Neural progenitor cell (in vitro differentiated cells): ENCODE measurements around the gene LIPT1. TPM values are rescaled to one million over a fixed set of nuclear protein-coding genes. Genes with fewer than 3 reads are reported as not detected.

Experiments
- DNase-seq: peaks from one replicate; pipeline ENCODE4 v3.0.0-alpha.2; 2016; ENCODE audit warnings: low spot score
- H2AFZ ChIP-seq: fragments of 200-600 bp; sonication (generic); replicated peaks from 2 replicates; pipeline ENCODE4 v1.6.1; 2016; ENCODE audit warnings: antibody characterized with exemption
- H3F3A ChIP-seq: fragments of 200-600 bp; sonication (generic); 2 replicates; pipeline ENCODE4 v1.6.1; 2016; ENCODE audit warnings: antibody characterized with exemption, low read depth
- H3K27ac ChIP-seq: fragments of 200-600 bp; sonication (generic); 2 replicates; pipeline ENCODE4 v1.5.1; 2016; ENCODE audit warnings: mild to moderate bottlenecking
- H3K27me3 ChIP-seq: fragments of 200-600 bp; sonication (generic); 2 replicates; pipeline ENCODE4 v1.6.1; 2016; ENCODE audit warnings: mild to moderate bottlenecking, moderate library complexity
- H3K36me3 ChIP-seq: fragments of 200-600 bp; sonication (generic); 2 replicates; pipeline ENCODE4 v1.5.1; 2016
- H3K4me1 ChIP-seq: fragments of 200-600 bp; sonication (generic); 2 replicates; pipeline ENCODE4 v1.6.1; 2016; ENCODE audit warnings: mixed run types
- H3K4me2 ChIP-seq: fragments of 200-600 bp; sonication (generic); 2 replicates; pipeline ENCODE4 v1.6.1; 2016
- H3K4me3 ChIP-seq: fragments of 200-600 bp; sonication (generic); 2 replicates; pipeline ENCODE4 v1.5.1; 2016
- H3K79me2 ChIP-seq: fragments of 200-600 bp; sonication (generic); 2 replicates; pipeline ENCODE4 v1.6.1; 2016; ENCODE audit warnings: low read depth
- H3K9ac ChIP-seq: fragments of 200-600 bp; sonication (generic); 2 replicates; pipeline ENCODE4 v1.6.1; 2016
- H3K9me3 ChIP-seq: fragments of 200-600 bp; sonication (generic); 2 replicates; pipeline ENCODE4 v1.5.1; 2016; ENCODE audit warnings: low read depth
- H4K20me1 ChIP-seq: fragments of 200-600 bp; sonication (generic); 2 replicates; pipeline ENCODE4 v1.6.1; 2016; ENCODE audit warnings: low read depth
- H3K27ac Mint-ChIP-seq: 3 replicates; pipeline ENCODE4 v1.8.0; 2021; ENCODE audit warnings: mixed read lengths
- H3K27me3 Mint-ChIP-seq: 2 replicates; pipeline ENCODE4 v1.8.0; 2022; ENCODE audit warnings: low read depth, mild to moderate bottlenecking, inconsistent platforms, moderate library complexity, mixed read lengths; ENCODE audit not compliant: insufficient read depth
- H3K36me3 Mint-ChIP-seq: 3 replicates; pipeline ENCODE4 v1.8.0; 2021; ENCODE audit warnings: mixed read lengths
- H3K4me1 Mint-ChIP-seq: 3 replicates; pipeline ENCODE4 v1.8.0; 2021; ENCODE audit warnings: mixed read lengths
- H3K4me3 Mint-ChIP-seq: 3 replicates; pipeline ENCODE4 v1.8.0; 2021; ENCODE audit warnings: mild to moderate bottlenecking, moderate library complexity, mixed read lengths
- H3K9me3 Mint-ChIP-seq: 3 replicates; pipeline ENCODE4 v1.8.0; 2020; ENCODE audit warnings: mixed read lengths
- CTCF ChIP-seq: fragments of 200-600 bp; sonication (generic); IDR thresholded peaks from 2 replicates; pipeline ENCODE4 v1.5.1; 2017; ENCODE audit warnings: antibody characterized with exemption, mild to moderate bottlenecking
- EZH2 ChIP-seq: fragments of 200-600 bp; sonication (generic); IDR thresholded peaks from 2 replicates; pipeline ENCODE4 v1.6.1; 2017; ENCODE audit warnings: antibody characterized with exemption, mild to moderate bottlenecking, moderate library complexity
- EZH2phosphoT487 ChIP-seq: fragments of 200-600 bp; sonication (generic); IDR thresholded peaks from 2 replicates; pipeline ENCODE4 v1.6.1; 2017; ENCODE audit warnings: antibody characterized with exemption
- small RNA-seq: library from RNA; depleted of rRNA; stranded (forward); fragments of <200 nt; gene quantifications from one replicate; pipeline ENCODE3, GENCODE V24; 2015
- total RNA-seq: library from RNA; depleted of rRNA; stranded (reverse); fragments of >200 nt; gene quantifications from 2 replicates; pipeline ENCODE4 v1.2.3, GENCODE V29; 2015; ENCODE audit warnings: low replicate concordance

LIPT1 gene
- total RNA-seq, 1 donor from 2014 or later, result 9.6 TPM

- Mint-ChIP-seq H3K36me3 (peaks cover 19% of the 10 kb centered on the region), H3K9me3 (peaks cover 16% of the 10 kb centered on the region)
Measured at GRCh38 chr2:99205491-99205890, 50.7 kb downstream of the LIPT1 start.

More at GRCh38 chr2:99205491-99205890, 50.7 kb downstream of the LIPT1 start:
- Mint-ChIP-seq H3K27me3 (no peaks in the 10 kb centered on the region), H3K27ac (no peak overlapping the region), H3K4me1 (no peaks in the 10 kb centered on the region), H3K4me3 (no peak overlapping the region)
- Histone ChIP-seq H2AFZ (no peak overlapping the region), H3K36me3 (no peaks in the 10 kb centered on the region), H3F3A (no peaks in the 10 kb centered on the region), H3K9me3 (no peaks in the 10 kb centered on the region), H3K4me1 (no peaks in the 10 kb centered on the region), H3K4me3 (no peak overlapping the region), H3K27ac (no peak overlapping the region), H3K4me2 (no peak overlapping the region), H3K27me3 (no peaks in the 10 kb centered on the region), H3K79me2 (no peaks in the 10 kb centered on the region), H3K9ac (no peak overlapping the region), H4K20me1 (no peaks in the 10 kb centered on the region)
- DNase-seq, result no peak
- TF ChIP-seq EZH2, result no peak
- no peak for TF ChIP-seq EZH2phosphoT487
- TF ChIP-seq CTCF, result no peak

Small RNA genes lying within 50 kb of the gene (small RNA-seq; reads per million reads assigned to genes)
- not detected for gene AC092587.1

Other genes starting within 250 kb of the LIPT1 start
- 0.07 and 0.28 TPM in 2 replicates for gene CRACDL, start 218.7 kb upstream of the LIPT1 start, total RNA-seq
- gene C2orf15, start 13.3 kb upstream of the LIPT1 start, total RNA-seq, result 5.6 and 5.8 TPM in 2 replicates
- 5.8 and 6.6 TPM in 2 replicates for gene TSGA10, start within 50 bp of the LIPT1 start, total RNA-seq
- gene MITD1, start 26.1 kb downstream of the LIPT1 start, total RNA-seq, result 51.6 and 82.3 TPM in 2 replicates
- 67.9 and 110 TPM in 2 replicates for gene MRPL30, start 26.2 kb downstream of the LIPT1 start, total RNA-seq
- gene LYG2, start 100.7 kb downstream of the LIPT1 start, total RNA-seq, result not detected in 2 replicates
- gene LYG1, start 146.2 kb downstream of the LIPT1 start, total RNA-seq, result 0.53 and 2.1 TPM in 2 replicates
- 59.7 and 109 TPM in 2 replicates for gene TXNDC9, start 181.4 kb downstream of the LIPT1 start, total RNA-seq
- gene EIF5B, start 182.4 kb downstream of the LIPT1 start, total RNA-seq, result 13.4 and 26.8 TPM in 2 replicates